GM12873 (cell line): Measurements from ENCODE around the gene ERC1.

ENCODE experiments used
- CTCF ChIP-seq: IDR thresholded peaks from 2 replicates; pipeline ENCODE4 v1.5.1; 2012; ENCODE audit warnings: low read depth, mild to moderate bottlenecking, moderate library complexity, low read length, control low read depth; ENCODE audit not compliant: insufficient read depth; ENCODE audit errors: missing control alignments

The ERC1 gene

DNA sequence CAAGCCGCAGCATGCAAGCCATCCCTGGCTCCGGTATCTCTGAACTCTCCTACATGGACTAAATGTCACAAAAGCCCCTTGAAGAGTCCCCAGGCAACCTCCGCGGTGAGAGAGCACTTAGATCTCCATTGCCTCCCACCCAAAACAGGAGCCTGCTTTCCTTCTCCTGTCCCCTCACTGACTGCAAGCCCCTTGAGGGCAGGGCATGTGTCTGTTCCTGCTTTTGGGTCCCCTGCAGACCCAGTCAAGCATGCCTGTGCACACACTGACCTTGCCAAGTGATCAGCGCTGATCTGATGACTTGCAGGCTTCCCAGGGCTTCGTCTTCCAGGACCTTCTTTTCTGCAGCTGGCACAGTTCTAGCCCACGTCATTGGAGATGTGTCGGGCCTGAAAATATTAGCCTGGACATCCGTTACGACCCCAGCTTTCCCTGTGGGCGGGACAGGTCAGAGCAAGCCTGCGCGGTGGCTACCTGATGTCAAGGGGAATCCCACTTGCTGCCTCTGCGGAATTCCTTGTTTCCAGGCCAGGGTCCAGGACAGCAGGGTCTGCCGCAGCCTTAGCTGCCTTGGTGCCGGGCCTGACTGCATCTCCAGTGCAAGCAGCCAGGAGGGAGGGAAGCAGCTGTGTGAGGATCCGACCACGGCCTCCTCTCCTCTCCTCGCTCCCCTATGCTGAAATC lies 510.8 kb downstream of the ERC1 start:
- no peak for TF ChIP-seq CTCF

GRCh38 chr12:1502379-1502720 lies 511.3 kb downstream of the ERC1 start:
- no peak for TF ChIP-seq CTCF

- no peak for TF ChIP-seq CTCF
Measured at GRCh38 chr12:1502831-1503230, 511.8 kb downstream of the ERC1 start.

- TF ChIP-seq CTCF, result no peak
Measured at GRCh38 chr12:1503281-1503711, 512.3 kb downstream of the ERC1 start.

GRCh38 chr12:1504304-1504894 lies 513.4 kb downstream of the ERC1 start:
- TF ChIP-seq CTCF, result no peak

GRCh38 chr12:1504895-1505311 lies 513.9 kb downstream of the ERC1 start:
- no peak for TF ChIP-seq CTCF

- no peak for TF ChIP-seq CTCF
Measured at GRCh38 chr12:1505576-1505975, 514.6 kb downstream of the ERC1 start.

DNA sequence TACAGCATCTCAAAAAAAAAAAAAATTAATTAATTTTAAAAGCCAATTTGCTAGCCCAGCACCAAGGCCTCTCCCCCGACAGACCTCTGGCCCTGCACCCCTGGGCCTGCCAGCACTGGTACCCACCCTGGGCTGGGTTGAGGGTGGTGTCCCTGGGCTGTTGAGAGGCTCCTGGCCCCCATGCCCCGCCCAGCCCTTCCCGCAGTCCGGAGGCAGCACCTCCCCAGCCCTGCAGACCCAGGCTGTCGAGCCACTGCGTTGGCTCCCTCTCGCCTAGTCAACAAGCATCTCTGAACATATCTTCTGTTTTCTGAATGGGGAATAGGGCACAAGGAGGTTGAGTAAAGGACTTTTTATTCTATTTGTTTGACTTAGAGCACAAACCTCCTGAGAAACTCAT lies 516.3 kb downstream of the ERC1 start:
- TF ChIP-seq CTCF, result no peak
